Measurements from ENCODE around the gene FASTKD1.

The FASTKD1 gene

DNA sequence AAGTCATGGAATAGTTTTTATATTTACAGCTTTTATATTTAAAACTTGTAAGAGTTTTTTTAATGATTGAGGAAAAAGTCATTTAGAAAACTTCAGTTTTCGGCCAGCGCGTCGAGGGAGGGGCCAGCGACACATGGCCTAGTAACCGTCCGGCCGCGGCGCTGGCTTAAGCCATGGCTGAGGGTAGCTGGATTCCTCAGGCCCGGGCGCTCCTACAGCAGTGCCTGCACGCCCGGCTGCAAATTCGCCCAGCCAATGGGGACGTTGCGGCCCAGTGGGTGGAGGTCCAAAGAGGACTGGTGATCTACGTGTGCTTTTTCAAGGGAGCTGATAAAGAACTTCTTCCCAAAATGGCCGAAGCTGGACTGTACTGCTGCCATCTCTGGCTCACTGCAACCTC, 69.0 kb downstream of the FASTKD1 start:
- no peak for DNase-seq

DNA sequence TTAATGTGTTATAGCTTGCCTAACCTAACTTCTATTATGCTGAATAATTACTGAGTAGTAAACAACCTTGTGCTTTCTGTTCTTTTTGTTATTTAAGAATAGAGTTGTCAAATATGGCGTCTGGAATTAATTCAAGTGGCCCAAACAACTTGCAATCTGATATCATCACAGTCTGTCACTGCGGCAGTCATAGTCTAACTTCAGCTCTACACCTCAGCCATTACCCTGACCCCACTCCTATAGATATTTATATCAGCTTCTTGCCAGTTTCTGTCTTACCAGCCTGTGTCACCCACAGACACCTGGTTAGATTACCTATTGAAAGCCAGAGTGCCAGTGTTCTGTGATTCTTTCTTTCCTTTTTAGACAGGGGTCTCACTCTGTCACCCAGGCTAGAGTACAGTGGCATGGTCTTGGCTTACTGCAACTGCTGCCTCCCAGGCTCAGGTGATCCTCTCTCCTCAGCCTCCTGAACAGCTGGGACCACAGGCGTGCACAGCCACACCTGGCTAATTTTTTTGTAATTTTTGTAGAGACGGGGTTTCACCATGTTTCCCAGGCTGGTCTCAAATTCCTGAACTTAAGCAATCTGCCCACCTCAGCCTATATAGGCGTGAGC, 78.2 kb downstream of the FASTKD1 start:
- DNase-seq: no peak

DNA sequence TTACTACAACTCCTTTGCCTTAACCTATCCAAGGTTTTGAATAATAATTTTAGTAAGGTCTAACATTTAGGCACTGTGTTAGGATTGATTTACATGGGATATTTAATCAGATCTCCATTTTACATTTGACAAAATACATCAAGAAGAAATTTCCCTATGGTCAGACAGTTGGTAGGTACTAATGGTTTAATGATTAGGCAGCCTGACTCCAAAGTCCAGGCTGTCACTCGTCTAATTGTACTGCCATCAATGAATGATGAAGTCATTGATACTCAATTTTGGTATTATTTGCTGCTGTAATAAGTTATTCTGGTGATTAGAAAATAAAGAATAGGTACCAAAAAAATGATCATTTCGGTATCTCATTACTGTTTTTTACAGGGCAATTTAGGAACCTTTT, 80.3 kb downstream of the FASTKD1 start:
- no peak for DNase-seq

DNA sequence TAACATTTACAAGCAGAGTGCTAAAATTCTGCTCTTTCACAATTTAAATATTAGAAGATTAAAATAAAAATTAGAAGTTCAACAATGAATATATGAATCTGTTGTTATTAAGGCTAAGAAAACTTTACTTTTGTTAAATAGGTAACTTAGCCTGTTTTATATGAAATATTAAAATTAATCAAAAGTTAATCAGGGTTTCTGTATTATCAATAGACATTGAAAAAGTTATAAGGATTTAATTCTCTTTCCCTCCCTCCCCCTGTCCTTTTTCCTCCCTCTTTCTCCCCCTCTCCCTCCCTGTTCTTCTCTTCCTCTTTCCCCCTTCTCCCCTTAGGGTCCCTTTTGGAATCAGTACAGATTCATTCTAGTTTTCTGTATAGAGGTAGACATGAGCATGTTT, 82.3 kb downstream of the FASTKD1 start:
- no peak for DNase-seq

DNA sequence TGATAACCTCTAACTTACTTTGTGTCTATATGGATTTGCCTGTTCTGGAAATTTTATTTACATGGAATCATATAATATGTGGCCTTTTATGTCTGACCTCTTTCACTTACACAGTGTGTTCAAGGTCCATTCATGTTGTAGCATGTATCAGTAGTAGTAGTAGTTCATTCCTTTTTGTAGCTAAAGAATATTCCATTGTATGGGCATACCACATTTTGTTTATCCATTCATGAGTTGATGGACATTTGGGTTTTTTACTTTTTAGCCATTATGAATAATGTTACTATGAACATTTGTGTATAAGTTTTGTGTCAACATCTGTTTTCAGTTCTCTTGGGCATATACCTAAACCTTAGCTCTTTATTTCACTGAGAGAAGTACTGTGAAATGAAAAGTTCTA, 82.8 kb downstream of the FASTKD1 start:
- DNase-seq: no peak

DNA sequence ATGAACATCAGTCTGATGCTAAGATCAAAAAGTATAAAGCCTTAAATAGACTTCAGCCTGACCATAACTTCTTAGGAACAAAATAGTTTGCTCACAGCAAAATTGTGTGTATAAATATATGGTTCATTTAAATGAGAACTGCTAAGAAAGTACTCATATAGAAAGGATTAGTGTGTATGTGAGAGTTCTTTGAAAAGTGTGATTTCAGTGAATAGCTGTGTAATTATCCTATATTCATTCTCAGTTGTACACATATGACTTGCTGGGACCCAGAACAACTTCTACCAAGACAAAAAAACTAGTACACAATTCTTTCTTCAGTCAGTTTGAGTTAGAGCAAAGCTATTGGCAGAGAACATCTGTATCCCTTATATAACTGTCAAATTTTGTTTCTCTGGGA, 87.2 kb downstream of the FASTKD1 start:
- no peak for DNase-seq

DNA sequence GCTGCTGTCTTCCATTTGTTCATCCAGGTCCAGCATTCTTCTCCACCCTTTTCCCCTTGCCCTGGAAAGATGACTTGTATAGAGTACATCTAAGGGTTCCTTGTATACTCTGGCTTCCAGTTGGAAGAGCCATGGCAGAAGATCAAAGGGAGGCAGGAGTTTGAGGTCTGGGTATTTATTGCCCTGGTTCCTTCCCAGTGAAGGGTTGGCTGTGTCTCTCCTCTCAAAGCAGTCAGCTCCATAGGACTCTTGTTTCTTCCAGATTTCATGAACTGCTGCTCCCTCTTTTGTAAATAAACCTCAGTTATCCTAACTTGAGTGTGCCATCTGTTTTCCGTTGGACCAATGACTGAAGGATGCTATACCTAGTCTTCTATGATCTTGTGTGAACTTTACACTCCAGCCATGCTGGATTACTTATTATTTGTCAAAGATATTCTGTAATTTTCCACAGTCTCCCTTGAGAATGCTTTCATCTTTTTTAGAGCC, 88.0 kb downstream of the FASTKD1 start:
- no peak for DNase-seq

DNA sequence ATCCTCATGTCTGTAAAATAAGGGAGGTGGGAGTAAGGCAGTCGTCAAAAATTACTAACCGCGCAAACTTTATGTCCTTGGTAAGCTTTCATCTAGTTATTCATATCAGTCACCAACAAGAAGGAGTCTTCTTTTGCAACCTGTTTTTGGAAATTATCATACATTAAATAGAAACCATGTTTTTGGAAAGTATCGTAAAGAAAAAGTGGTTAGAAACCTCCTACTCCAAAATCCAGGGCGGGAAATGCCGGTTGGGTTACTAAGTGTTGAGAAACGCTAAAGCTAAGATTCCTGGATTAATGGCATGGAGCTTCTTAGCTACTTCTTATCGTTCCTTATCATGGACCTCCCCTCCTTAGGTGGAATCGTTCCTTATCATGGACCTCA, 93.6 kb downstream of the FASTKD1 start:
- no peak for DNase-seq

Measured in activated CD4-positive, alpha-beta T cell treated with anti-CD3 and anti-CD28 coated beads, Interleukin-2, amount 50 U/mL, for 4 hours (primary cell).